Dedifferentiated amniotic fluid mesenchymal stem cell (primary cell): ENCODE measurements around the gene LRRC75A.
"Not testable (repeated sequence)": the region's sequence is repeated elsewhere in the genome, so short reads cannot be mapped to it uniquely, and the experiment has no call there.

ENCODE experiments used
- DNase-seq: peaks from one replicate; pipeline ENCODE4 v3.0.0-alpha.2; 2016; ENCODE audit errors: extremely low spot score

Gene LRRC75A

GRCh38 chr17:16450028-16450427 is 42.0 kb downstream of the LRRC75A start:
- DNase-seq: no peak

DNA sequence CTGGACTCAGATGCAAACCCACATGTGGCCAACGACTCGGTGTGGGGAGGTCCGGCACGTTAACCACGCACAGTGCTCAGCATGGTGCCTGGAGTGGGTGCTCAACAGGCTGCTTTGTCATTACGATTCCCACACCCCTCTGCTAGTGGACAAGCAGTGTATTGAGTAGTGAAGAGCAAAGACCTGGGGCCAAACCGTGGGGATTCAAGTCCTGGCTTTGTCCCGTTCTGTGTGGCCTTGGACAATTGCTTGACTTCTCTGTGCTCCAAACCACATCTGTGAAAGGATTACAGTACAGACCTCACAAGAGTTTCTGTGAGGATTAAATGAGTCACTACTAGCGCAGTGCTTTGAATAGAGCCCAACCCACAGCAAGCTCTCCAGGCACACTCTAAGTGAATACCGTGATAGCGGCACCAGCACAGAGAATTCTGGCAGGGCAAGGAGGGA is 42.8 kb downstream of the LRRC75A start:
- no peak for DNase-seq

DNA sequence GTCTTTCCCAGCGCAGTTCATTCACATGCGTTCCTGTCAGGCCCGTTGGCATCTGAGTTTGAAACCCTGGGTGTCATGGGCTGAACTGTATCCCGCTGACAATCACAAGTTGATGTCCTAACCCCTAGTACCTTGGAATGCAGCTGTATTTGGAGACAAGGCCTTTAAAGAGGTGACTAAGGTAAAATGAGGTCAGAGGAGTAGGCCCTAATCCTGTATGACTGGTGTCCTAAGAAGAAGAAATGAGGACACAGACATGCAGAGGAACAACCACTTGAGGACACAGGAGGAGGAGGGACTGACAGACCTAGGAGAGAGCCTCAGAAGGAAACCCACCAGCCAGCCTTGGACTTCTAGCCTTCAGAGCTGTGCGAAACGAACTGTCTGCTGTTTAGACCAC is 43.5 kb downstream of the LRRC75A start:
- no peak for DNase-seq

DNA sequence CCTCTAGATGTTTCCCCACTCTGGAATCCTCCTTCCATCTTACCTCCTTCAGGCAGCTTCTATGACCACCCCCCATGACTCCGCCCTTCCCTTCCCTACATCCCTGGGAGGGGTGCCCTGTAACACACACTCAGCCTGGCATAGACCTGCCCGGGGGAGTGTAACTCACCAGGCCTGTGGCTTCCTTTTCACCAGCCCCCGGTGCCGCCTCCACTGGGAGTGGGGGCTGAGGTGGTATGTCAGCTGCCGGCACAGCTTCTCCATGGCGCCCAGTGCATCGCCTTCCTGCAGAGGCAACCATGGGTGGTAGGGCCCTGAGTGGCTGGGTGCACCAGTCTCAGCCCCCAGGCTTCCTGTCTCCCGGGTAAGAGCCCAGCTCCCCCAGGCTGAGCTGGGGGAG is 44.3 kb downstream of the LRRC75A start:
- DNase-seq: no peak

DNA sequence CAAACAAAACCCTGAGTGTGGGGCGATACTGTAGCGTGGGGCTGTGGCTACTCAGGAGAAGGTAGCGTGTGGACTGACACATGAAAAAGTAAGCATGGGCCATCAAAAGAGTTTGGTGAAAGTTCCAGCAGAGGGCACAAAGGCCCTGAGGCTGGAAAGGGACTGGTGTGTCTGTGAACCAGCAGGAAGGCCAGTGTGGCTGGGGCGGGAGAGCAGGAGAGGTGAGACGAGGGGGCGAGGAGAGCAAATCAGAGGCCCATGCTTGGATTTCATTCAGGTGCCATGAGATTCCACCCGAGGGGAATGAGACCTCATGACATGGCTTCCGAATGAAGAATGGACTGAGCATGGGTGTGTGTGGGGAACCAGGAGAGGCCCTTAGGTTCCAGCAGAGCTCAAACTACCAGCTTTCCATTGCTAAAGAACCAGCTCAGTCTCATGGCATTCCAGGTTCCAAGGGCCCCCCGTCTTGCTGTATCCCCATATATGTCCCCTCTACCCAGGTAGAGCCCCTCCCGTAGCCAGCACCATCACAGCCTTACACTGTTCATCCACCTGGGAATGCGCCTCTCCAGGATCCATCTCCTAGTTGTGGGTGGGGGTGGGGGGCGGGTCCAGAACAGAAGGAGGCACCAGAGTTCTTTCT is 45.5 kb downstream of the LRRC75A start:
- no peak for DNase-seq

- no peak for DNase-seq
Observed at GRCh38 chr17:16444258-16444886, 47.6 kb downstream of the LRRC75A start.

GRCh38 chr17:16443511-16444257 is 48.3 kb downstream of the LRRC75A start:
- DNase-seq: no peak

DNA sequence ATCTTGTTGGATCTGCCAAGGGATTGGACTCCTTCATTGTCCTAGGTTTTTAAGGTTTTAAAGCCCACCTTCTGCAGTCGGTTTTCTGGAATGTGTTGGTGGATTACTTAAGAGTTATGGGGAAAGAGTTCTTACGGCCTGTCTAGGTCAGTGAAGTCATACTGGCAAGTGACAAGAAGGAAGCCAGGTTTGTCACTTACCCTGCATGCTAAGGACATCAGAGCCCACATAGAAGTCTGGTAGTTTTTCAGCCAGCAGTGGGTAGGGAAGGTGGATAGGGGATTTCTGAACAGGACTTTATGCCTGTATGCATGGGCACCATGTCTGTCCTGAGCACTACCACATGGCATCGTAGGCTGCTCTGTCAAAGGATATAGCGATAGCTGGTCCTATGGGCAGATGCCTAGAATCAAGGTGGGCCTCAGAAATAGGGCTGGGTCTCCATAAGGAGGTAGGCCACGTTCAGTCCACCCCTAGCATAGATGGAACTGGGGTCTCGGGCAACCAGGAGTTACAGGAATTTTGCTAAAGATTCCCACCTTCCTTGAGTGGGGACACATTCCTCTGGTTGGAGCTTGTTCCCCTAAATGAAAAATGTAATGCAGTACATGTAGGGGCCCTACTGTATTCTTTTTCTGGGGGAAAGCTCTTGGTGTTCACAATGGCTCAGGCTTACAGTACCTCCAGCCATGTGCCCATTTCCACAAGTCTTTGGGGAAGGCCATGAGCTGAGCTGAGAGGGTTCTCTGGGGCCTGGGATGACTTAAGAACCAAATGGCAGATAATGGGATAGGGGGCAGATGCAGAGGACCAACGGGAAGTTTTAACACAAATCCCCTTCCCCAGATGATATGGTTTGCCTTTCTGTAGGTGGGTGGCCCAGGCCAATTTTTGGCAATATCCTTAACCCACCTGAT is 49.1 kb downstream of the LRRC75A start:
- no peak for DNase-seq

DNA sequence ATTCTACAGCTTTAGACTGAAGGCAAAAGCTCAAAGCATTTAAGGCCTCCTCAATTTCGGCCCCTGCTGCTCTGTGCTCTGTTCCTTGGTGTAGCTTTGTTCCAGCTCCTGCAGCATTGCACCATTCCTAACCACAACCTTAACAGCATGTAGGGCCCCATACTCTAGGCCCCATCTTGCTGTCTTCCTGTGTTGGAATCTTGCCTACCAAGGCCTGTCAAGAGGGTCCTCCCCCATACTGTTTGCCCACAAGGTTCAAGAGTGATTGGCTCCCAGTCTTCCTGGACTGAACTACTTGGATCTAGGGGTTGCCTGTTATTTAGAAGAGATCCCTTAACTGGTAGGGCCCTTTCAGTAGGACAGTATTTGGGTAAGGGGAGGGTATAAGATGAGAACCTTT is 49.9 kb downstream of the LRRC75A start:
- no peak for DNase-seq

DNA sequence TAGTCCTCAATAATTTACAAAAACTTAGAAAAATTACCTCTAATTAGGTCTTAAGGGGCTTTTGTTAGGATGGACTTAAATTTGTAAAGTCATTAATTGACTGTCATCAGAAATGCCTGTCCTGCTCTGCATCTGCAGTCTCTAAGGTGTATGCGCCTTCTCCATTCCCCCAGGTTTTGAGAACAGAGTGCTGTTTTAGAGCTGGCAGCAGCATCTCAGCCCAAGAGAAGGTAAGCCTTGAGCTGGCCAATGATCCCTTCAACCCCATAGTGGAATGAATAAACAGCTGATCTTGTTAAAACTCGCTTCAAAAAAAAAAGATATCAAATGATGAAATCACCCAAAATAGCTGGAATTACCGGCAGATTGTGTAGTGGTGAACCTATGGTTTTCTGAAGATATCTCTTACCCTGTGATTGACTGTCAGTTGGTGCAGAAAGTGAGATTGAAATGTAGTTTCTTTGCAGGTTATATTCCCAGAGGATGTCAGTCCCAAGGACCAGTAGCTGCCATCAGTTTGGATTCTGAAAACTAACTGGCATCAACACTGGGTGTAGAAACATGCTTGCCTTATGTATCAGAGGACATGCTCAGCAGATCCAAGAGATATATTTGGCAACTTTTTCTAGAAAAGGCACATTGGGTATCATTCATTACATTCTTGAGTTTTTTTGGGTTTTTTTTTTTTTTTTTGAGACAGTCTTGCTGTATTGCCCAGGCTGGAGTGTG is 50.9 kb downstream of the LRRC75A start:
- no peak for DNase-seq

GRCh38 chr17:16440354-16440753 is 51.6 kb downstream of the LRRC75A start:
- not testable (repeated sequence) for DNase-seq

DNA sequence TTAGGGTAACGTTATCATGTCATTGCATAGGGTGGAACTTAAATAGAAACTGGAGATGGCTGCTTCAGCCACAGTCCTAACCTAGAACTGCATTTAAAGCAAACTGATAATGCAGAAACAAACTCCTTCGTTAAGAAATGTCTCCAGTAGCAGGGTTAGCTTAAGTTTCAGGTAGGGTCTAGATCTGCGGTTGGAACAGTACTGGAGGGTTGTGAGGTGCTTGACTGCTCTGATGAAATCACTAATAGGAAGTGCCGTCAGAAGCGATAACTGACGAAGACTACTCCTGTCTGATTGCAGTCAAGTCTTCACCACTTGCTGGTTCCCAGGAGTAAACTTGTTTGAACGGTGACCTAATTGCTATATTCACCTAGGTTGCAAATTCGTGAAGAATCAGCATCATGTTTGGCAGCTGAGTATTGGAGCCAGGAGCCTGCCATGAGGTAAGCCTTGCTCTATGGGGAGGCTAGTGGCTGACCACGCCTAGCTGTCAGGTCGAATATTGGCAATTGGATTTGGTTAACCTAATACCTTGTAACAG is 52.1 kb downstream of the LRRC75A start:
- no peak for DNase-seq

DNA sequence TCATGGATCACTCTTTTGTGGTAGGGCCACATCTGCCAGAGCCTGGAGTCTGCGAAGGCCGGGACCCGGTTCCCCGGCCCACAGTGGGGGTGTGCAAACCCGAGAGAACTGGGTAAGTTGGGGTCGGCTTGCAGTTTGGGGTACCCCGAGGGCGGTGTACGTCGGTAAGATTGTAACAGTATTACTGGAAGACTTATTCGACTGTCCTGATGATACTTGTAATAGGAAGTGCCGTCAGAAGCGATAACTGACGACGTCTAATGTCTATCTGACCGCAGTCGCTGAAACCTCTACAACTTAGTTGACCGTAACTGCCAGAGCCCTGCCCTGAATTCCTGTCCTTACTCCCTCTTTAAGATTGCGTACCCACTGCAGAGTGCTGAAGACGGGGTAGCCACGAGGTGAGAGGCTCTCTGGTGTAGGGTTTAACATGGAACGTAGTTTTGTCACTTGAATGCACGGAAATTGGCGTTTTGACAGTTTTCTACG is 52.6 kb downstream of the LRRC75A start:
- DNase-seq: peak; percentile 39

DNA sequence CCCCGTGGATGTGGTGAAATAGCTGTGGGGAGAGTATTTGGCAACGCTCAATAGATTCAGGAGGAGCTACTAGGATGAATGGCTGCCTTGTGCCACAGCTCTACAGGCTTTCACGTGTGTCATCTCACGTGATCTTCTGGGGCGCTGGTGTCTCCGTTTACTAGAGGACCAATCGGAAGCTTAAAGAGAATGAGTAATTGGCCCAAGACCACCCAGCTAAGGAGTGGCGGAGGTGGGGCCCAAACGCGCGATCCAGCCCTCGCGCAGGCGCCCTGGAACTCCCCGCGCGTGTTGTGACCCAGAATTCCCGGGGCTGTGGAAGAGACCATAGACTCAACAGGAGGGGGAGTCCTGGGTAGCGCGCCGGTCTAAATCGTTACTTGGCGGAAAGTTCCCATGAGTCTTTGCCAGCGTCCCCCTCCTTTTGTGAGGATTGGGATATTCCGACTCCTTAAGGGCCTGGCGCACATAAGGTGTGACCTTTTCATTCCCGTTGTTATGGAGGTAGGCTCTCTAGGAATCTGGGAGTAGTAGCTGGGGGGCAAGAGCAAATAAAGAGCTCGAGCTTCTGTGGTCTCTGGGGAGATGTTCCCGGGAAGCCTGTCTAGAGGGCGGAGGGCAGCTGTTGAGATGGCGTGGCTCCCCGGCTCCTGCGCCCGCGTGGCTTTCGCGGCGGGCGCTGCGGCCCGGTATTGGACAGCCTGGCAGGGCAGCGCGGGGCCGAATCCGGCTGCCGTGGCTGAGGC is 53.3 kb downstream of the LRRC75A start:
- peak; percentile 99 for DNase-seq

GRCh38 chr17:16438173-16438556 is 53.8 kb downstream of the LRRC75A start:
- no peak for DNase-seq

- DNase-seq: no peak
Observed at GRCh38 chr17:16437083-16437482, 54.9 kb downstream of the LRRC75A start.

DNA sequence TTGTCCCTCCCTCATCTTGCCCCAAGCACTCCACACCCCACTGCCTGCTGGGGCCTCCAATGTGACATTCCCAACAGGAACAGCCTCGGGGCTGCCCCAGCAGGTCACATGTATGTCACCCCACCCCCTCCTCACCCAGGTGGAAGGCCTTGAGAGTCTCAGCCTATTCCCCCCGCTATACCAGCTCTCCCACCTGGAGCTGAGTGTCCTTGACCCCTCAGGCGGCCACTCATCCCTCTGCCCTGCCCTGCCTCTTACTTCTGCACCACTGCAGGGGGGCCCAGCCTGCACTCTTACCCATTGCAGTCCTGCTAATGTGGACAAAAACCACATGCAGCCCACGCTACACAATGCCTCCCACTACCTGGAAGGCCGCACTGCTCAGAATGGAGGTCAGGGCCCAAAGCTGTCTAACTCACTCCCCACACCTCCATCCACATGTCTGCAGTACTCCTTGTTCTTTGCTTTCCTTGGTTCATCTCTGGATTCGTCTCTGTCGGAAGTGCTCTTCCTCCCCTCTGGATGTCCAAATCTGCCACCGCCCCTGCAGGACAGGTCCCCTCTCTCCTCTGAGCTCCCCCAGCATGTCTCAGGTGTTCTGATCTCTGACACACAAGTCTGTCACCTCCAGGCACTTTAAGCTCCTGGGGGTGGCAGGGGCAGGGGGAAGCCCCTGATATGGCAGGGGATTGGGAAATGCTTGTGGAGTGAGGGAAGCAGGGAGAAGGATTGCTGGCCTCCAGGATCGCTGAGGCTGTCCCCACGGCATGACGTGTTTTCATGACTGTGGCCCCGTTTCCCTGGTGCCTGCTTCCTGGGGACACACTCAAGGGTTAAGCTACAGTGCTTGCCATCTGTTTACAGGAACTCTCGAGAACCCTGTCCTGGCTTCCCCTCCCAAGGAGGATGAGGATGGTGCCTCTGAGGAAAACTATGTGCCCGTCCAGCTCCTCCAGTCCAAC is 55.8 kb downstream of the LRRC75A start:
- no peak for DNase-seq

- DNase-seq: no peak
Observed at GRCh38 chr17:16434662-16435061, 57.3 kb downstream of the LRRC75A start.

GRCh38 chr17:16433514-16433913 is 58.5 kb downstream of the LRRC75A start:
- DNase-seq: no peak
